Parathyroid adenoma (tissue), 2 donors: Measurements from ENCODE around the gene RBM5.

Experiments
- H2AFZ ChIP-seq: fragments of 300-600 bp; sonication (generic); one replicate; pipeline ENCODE4 v1.7.0; 2017; ENCODE audit warnings: antibody characterized with exemption, mild to moderate bottlenecking
- H3K27ac ChIP-seq: fragments of 300-600 bp; sonication (generic); one replicate; pipeline ENCODE4 v1.7.0; 2017
- H3K27me3 ChIP-seq: fragments of 300-600 bp; sonication (generic); one replicate; pipeline ENCODE4 v1.7.0; 2017; ENCODE audit warnings: low read length; ENCODE audit not compliant: control insufficient read depth, insufficient read depth
- H3K36me3 ChIP-seq: fragments of 300-600 bp; sonication (generic); one replicate; pipeline ENCODE4 v1.7.0; 2017; ENCODE audit warnings: low read length; ENCODE audit not compliant: control insufficient read depth, insufficient read depth
- H3K4me1 ChIP-seq: fragments of 300-600 bp; sonication (generic); one replicate; pipeline ENCODE4 v1.7.0; 2017; ENCODE audit warnings: control low read depth
- H3K4me2 ChIP-seq: fragments of 300-600 bp; sonication (generic); one replicate; pipeline ENCODE4 v1.7.0; 2017; ENCODE audit warnings: low read length
- H3K4me3 ChIP-seq: fragments of 300-600 bp; sonication (generic); one replicate; pipeline ENCODE4 v1.7.0; 2017; ENCODE audit warnings: low read depth, low read length
- H3K79me2 ChIP-seq: fragments of 300-600 bp; sonication (generic); one replicate; pipeline ENCODE4 v1.7.0; 2017; ENCODE audit warnings: control low read depth
- H3K9ac ChIP-seq: fragments of 300-600 bp; sonication (generic); one replicate; pipeline ENCODE4 v1.7.0; 2017; ENCODE audit warnings: mild to moderate bottlenecking
- H3K9me3 ChIP-seq: fragments of 300-600 bp; sonication (generic); one replicate; pipeline ENCODE4 v1.7.0; 2017; ENCODE audit warnings: low read length; ENCODE audit not compliant: control insufficient read depth
- TF ChIP-seq, protein P1 (sequence below): fragments of 300-600 bp; sonication (generic); IDR thresholded peaks from one replicate; pipeline ENCODE4 v1.7.0; 2017; ENCODE audit warnings: antibody characterized with exemption, mild to moderate bottlenecking
- donor health status: primary hyperparathyroidism.

The RBM5 gene

GRCh38 chr3:50102558-50102957 is 13.8 kb downstream of the RBM5 start:
- no peaks in the 10 kb centered on the region for H3K4me1 ChIP-seq
- H3K9ac ChIP-seq: no peak overlapping the region
- H3K9me3 ChIP-seq: no peaks in the 10 kb centered on the region
- no peaks in the 10 kb centered on the region for H3K27me3 ChIP-seq
- H3K79me2 ChIP-seq: peaks cover 2% of the 10 kb centered on the region
- H3K36me3 ChIP-seq: no peaks in the 10 kb centered on the region
- no peak overlapping the region for H3K4me2 ChIP-seq
- no peak overlapping the region for H3K27ac ChIP-seq
- H2AFZ ChIP-seq: no peak overlapping the region
- no peak overlapping the region for H3K4me3 ChIP-seq
- TF ChIP-seq, protein P1, sequence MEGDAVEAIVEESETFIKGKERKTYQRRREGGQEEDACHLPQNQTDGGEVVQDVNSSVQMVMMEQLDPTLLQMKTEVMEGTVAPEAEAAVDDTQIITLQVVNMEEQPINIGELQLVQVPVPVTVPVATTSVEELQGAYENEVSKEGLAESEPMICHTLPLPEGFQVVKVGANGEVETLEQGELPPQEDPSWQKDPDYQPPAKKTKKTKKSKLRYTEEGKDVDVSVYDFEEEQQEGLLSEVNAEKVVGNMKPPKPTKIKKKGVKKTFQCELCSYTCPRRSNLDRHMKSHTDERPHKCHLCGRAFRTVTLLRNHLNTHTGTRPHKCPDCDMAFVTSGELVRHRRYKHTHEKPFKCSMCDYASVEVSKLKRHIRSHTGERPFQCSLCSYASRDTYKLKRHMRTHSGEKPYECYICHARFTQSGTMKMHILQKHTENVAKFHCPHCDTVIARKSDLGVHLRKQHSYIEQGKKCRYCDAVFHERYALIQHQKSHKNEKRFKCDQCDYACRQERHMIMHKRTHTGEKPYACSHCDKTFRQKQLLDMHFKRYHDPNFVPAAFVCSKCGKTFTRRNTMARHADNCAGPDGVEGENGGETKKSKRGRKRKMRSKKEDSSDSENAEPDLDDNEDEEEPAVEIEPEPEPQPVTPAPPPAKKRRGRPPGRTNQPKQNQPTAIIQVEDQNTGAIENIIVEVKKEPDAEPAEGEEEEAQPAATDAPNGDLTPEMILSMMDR: no peak

DNA sequence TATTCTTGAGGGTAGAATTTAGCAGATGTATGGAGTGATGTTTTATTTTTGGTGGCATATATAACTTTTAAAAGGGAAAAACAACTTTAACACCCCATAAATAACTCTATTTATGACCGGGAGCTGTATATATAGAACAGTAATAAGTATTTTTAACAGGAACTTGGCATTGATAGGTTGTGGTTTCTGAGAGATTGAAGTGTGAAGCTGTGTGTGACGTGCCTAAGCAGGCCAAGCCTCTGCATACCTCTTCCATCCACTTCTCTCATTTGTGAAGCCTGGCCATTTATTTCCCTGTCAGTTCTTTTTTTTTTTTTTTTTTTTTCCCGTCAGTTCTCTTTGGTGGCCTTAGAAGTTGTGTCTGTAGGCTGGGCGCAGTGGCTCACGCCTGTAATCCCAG is 23.0 kb downstream of the RBM5 start:
- H3K27me3 ChIP-seq: no peaks in the 10 kb centered on the region
- no peak overlapping the region for H3K9ac ChIP-seq
- H3K27ac ChIP-seq: no peak overlapping the region
- no peaks in the 10 kb centered on the region for H3K36me3 ChIP-seq
- H3K4me2 ChIP-seq: no peak overlapping the region
- no peak overlapping the region for H3K4me3 ChIP-seq
- peaks cover 4% of the 10 kb centered on the region for H3K79me2 ChIP-seq
- TF ChIP-seq, protein P1: no peak
- H2AFZ ChIP-seq: no peak overlapping the region
- H3K9me3 ChIP-seq: no peaks in the 10 kb centered on the region
- H3K4me1 ChIP-seq: no peaks in the 10 kb centered on the region

DNA sequence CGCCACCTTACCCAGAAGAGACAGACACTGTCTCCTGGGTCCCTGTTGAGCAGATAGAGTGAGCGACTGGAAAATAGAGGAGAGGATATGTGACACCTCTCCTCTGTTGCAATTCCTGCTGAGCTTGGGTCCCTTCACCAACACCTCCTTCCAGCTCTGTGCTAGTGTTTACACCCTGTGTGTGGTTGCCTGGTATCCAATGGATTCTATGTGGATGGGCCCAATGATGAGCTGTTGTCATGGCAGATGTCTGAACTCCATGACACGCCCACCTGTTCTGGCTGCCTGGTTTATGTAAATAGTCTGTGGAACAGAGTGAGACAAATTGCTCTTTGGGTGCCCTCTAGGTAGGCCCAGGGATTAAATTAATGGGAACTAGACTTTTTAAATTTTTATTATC is 23.7 kb downstream of the RBM5 start:
- no peak overlapping the region for H3K9ac ChIP-seq
- H3K9me3 ChIP-seq: no peaks in the 10 kb centered on the region
- no peak overlapping the region for H3K4me2 ChIP-seq
- peaks cover 3% of the 10 kb centered on the region for H3K79me2 ChIP-seq
- no peak overlapping the region for H3K27ac ChIP-seq
- H3K4me1 ChIP-seq: no peaks in the 10 kb centered on the region
- no peak overlapping the region for H2AFZ ChIP-seq
- no peaks in the 10 kb centered on the region for H3K36me3 ChIP-seq
- H3K4me3 ChIP-seq: no peak overlapping the region
- H3K27me3 ChIP-seq: no peaks in the 10 kb centered on the region
- TF ChIP-seq, protein P1: no peak

- Histone ChIP-seq H2AFZ (no peak overlapping the region), H3K79me2 (no peaks in the 10 kb centered on the region), H3K4me2 (no peak overlapping the region), H3K9me3 (no peaks in the 10 kb centered on the region), H3K4me3 (no peak overlapping the region), H3K9ac (no peak overlapping the region), H3K36me3 (no peaks in the 10 kb centered on the region), H3K27ac (no peak overlapping the region), H3K4me1 (peaks cover 7% of the 10 kb centered on the region), H3K27me3 (no peaks in the 10 kb centered on the region)
- TF ChIP-seq, protein P1: no peak
Observed at GRCh38 chr3:50117120-50117519, 28.4 kb downstream of the RBM5 start.

- H3K4me3 ChIP-seq: no peak overlapping the region
- H3K27ac ChIP-seq: no peak overlapping the region
- H3K4me2 ChIP-seq: no peak overlapping the region
- H3K9ac ChIP-seq: no peak overlapping the region
- no peaks in the 10 kb centered on the region for H3K9me3 ChIP-seq
- no peak overlapping the region for H2AFZ ChIP-seq
- H3K36me3 ChIP-seq: no peaks in the 10 kb centered on the region
- TF ChIP-seq, protein P1: no peak
- H3K4me1 ChIP-seq: peaks cover 7% of the 10 kb centered on the region
- no peaks in the 10 kb centered on the region for H3K79me2 ChIP-seq
- no peaks in the 10 kb centered on the region for H3K27me3 ChIP-seq
Observed at GRCh38 chr3:50118237-50118636, 29.5 kb downstream of the RBM5 start.
